ENCODE results near the gene DNAJC11. TPM values are rescaled to one million over a fixed set of nuclear protein-coding genes. Genes with fewer than 3 reads are reported as not detected.

The DNAJC11 gene
- total RNA-seq, 1 donor from 2014 or later, result 70.3 TPM

- H3K4me1 Mint-ChIP-seq (ENCODE audit: unreplicated experiment), result peaks cover 5% of the 10 kb centered on the region
These were observed 71.6 kb downstream of the DNAJC11 start for GRCh38 chr1:6630027-6630426.

GRCh38 chr1:6628971-6629479 lies 72.6 kb downstream of the DNAJC11 start:
- no peak for DNase-seq (ENCODE audit: extremely low spot score, unreplicated experiment)
- peaks cover 5% of the 10 kb centered on the region for H3K4me1 Mint-ChIP-seq (ENCODE audit: unreplicated experiment)
- no peaks in the 10 kb centered on the region for H3K27me3 Mint-ChIP-seq
- no peak overlapping the region for H3K27ac Mint-ChIP-seq
- peaks cover 4% of the 10 kb centered on the region for H3K36me3 Mint-ChIP-seq
- no peak for TF ChIP-seq CTCF (conservative IDR thresholded peaks at IDR 0.05)
- H3K4me3 Mint-ChIP-seq, result no peak overlapping the region
- H3K9me3 Mint-ChIP-seq, result no peaks in the 10 kb centered on the region

More at GRCh38 chr1:6630027-6630426, 71.6 kb downstream of the DNAJC11 start:
- Mint-ChIP-seq H3K27ac (no peak overlapping the region), H3K36me3 (peaks cover 4% of the 10 kb centered on the region), H3K9me3 (no peaks in the 10 kb centered on the region), H3K4me3 (no peak overlapping the region), H3K27me3 (no peaks in the 10 kb centered on the region)
- DNase-seq (ENCODE audit: extremely low spot score, unreplicated experiment), result no peak
- no peak for TF ChIP-seq CTCF (conservative IDR thresholded peaks at IDR 0.05)

GRCh38 chr1:6627841-6628545 lies 73.6 kb downstream of the DNAJC11 start:
- Mint-ChIP-seq H3K27ac (peak overlapping the region; percentile 4), H3K9me3 (no peaks in the 10 kb centered on the region), H3K4me1 (ENCODE audit: unreplicated experiment) (peaks cover 5% of the 10 kb centered on the region), H3K27me3 (no peaks in the 10 kb centered on the region), H3K36me3 (peaks cover 7% of the 10 kb centered on the region), H3K4me3 (peak overlapping the region; percentile 46)
- DNase-seq (ENCODE audit: extremely low spot score, unreplicated experiment), result no peak
- no peak for TF ChIP-seq CTCF (conservative IDR thresholded peaks at IDR 0.05)

- Mint-ChIP-seq H3K27ac (no peak overlapping the region), H3K36me3 (peaks cover 7% of the 10 kb centered on the region), H3K4me3 (peak overlapping the region; percentile 91), H3K4me1 (ENCODE audit: unreplicated experiment) (peaks cover 5% of the 10 kb centered on the region), H3K27me3 (no peaks in the 10 kb centered on the region), H3K9me3 (no peaks in the 10 kb centered on the region)
- no peak for TF ChIP-seq CTCF (conservative IDR thresholded peaks at IDR 0.05)
- no peak for DNase-seq (ENCODE audit: extremely low spot score, unreplicated experiment)
These were observed 74.6 kb downstream of the DNAJC11 start for GRCh38 chr1:6627031-6627430.

GRCh38 chr1:6625584-6626149 lies 75.9 kb downstream of the DNAJC11 start:
- H3K4me1 Mint-ChIP-seq (ENCODE audit: unreplicated experiment), result peaks cover 5% of the 10 kb centered on the region
- H3K9me3 Mint-ChIP-seq, result no peaks in the 10 kb centered on the region
- no peak for DNase-seq (ENCODE audit: extremely low spot score, unreplicated experiment)
- H3K4me3 Mint-ChIP-seq, result peak overlapping the region; percentile 91
- peaks cover 7% of the 10 kb centered on the region for H3K36me3 Mint-ChIP-seq
- H3K27me3 Mint-ChIP-seq, result no peaks in the 10 kb centered on the region
- H3K27ac Mint-ChIP-seq, result peak overlapping the region; percentile 89
- no peak for TF ChIP-seq CTCF (conservative IDR thresholded peaks at IDR 0.05)

Data from type B pancreatic cell (in vitro differentiated cells).